Measurements from ENCODE around the gene PURA. TPM values are rescaled to one million over a fixed set of nuclear protein-coding genes. Genes with fewer than 3 reads are reported as not detected.

The PURA gene
- polyA plus RNA-seq, 1 donor from 2014 or later = 2.3 TPM

GRCh38 chr5:140157032-140157781 is 43.3 kb downstream of the PURA start:
- Histone ChIP-seq H2AFZ (ENCODE audit: low read depth, low read length) (no peak overlapping the region), H4K20me1 (ENCODE audit: insufficient read depth) (no peaks in the 10 kb centered on the region), H3K27ac (ENCODE audit: low read length) (no peak overlapping the region), H3K79me2 (replicated peaks; ENCODE audit: insufficient read depth, low read length) (no peaks in the 10 kb centered on the region), H3K27me3 (ENCODE audit: insufficient read depth, low read depth, low read length) (no peaks in the 10 kb centered on the region), H3K36me3 (ENCODE audit: insufficient read depth, low read length) (no peaks in the 10 kb centered on the region), H3K4me2 (ENCODE audit: low read length) (no peak overlapping the region), H3K9me2 (ENCODE audit: insufficient read depth, low read length) (no peaks in the 10 kb centered on the region), H3K4me3 (ENCODE audit: low read length) (no peak overlapping the region), H3K9ac (ENCODE audit: low read length) (no peak overlapping the region), H3K9me3 (ENCODE audit: low read length) (no peaks in the 10 kb centered on the region), H3F3A (ENCODE audit: insufficient read depth, low read length, poor library complexity, severe bottlenecking) (no peaks in the 10 kb centered on the region)
- TF ChIP-seq EZH2 (IDR thresholded peaks at IDR 0.05; ENCODE audit: borderline replicate concordance, insufficient read depth, low read length, poor library complexity, severe bottlenecking) = no peak
- TF ChIP-seq EP300 (conservative IDR thresholded peaks at IDR 0.05; ENCODE audit: poor library complexity, severe bottlenecking) = no peak
- no peak for TF ChIP-seq POLR2AphosphoS5 (IDR thresholded peaks at IDR 0.05)
- peak; percentile 95 for TF ChIP-seq SMC3 (conservative IDR thresholded peaks at IDR 0.05; ENCODE audit: poor library complexity)
- TF ChIP-seq, protein P1, sequence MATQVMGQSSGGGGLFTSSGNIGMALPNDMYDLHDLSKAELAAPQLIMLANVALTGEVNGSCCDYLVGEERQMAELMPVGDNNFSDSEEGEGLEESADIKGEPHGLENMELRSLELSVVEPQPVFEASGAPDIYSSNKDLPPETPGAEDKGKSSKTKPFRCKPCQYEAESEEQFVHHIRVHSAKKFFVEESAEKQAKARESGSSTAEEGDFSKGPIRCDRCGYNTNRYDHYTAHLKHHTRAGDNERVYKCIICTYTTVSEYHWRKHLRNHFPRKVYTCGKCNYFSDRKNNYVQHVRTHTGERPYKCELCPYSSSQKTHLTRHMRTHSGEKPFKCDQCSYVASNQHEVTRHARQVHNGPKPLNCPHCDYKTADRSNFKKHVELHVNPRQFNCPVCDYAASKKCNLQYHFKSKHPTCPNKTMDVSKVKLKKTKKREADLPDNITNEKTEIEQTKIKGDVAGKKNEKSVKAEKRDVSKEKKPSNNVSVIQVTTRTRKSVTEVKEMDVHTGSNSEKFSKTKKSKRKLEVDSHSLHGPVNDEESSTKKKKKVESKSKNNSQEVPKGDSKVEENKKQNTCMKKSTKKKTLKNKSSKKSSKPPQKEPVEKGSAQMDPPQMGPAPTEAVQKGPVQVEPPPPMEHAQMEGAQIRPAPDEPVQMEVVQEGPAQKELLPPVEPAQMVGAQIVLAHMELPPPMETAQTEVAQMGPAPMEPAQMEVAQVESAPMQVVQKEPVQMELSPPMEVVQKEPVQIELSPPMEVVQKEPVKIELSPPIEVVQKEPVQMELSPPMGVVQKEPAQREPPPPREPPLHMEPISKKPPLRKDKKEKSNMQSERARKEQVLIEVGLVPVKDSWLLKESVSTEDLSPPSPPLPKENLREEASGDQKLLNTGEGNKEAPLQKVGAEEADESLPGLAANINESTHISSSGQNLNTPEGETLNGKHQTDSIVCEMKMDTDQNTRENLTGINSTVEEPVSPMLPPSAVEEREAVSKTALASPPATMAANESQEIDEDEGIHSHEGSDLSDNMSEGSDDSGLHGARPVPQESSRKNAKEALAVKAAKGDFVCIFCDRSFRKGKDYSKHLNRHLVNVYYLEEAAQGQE (IDR thresholded peaks at IDR 0.05; ENCODE audit: borderline replicate concordance) = no peak
- TF ChIP-seq RAD21 (conservative IDR thresholded peaks at IDR 0.05) = peak; percentile 98
- peak; percentile 29 for TF ChIP-seq MXI1 (conservative IDR thresholded peaks at IDR 0.05; ENCODE audit: poor library complexity, severe bottlenecking)
- TF ChIP-seq CTCF (IDR thresholded peaks at IDR 0.05; ENCODE audit: poor library complexity, severe bottlenecking) = peak; percentile 95
- TF ChIP-seq TAF1 (IDR thresholded peaks at IDR 0.05; ENCODE audit: low read depth) = no peak

DNA sequence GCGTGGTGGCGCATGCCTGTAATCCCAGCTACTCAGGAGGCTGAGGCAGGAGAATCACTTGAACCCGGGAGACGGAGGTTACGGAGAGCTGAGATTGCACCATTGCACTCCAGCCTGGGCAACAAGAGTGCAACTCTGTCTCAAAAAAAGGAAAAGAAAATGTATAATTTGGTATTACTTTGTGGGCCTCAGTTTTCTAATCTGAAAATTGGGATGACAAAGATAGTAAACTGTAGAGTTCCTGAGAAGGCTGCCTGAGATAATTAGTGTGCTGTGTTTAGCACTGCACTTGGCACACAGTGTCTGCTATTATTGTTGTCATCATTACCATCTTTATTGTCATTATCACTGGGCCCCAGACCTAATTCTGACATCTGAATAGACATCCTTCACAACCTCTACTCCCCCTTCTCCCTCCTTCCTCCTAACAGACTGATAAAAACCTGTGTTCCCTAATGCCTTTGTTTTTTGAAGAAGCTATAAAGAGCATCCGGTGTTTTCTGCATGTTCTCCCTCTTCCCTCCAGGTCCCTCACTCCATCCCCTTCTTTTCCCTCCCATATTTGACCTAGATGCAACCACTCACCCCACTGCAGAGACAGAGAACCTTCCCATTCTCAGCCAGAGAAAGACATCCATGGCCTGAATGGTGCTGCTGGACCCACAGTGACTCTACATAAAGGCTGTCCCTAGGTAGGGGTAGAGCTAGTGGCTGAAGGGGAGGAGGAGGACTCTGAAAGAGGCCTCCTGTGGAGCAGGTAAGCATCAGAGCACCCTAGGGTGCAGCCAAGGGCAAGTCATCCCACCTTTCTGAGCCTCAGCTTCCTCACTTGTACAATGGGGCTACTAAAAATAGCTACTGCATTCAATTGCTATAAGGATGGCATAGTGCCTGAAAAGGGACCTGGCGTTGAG is 45.4 kb downstream of the PURA start:
- Histone ChIP-seq H3K79me2 (replicated peaks; ENCODE audit: insufficient read depth, low read length) (no peaks in the 10 kb centered on the region), H3F3A (ENCODE audit: insufficient read depth, low read length, poor library complexity, severe bottlenecking) (no peaks in the 10 kb centered on the region), H3K4me2 (ENCODE audit: low read length) (no peak overlapping the region), H4K20me1 (ENCODE audit: insufficient read depth) (no peaks in the 10 kb centered on the region), H3K9me3 (ENCODE audit: low read length) (no peaks in the 10 kb centered on the region), H3K9me2 (ENCODE audit: insufficient read depth, low read length) (no peaks in the 10 kb centered on the region), H3K27ac (ENCODE audit: low read length) (no peak overlapping the region), H3K27me3 (ENCODE audit: insufficient read depth, low read depth, low read length) (no peaks in the 10 kb centered on the region), H3K9ac (ENCODE audit: low read length) (no peak overlapping the region), H3K4me3 (ENCODE audit: low read length) (no peak overlapping the region), H2AFZ (ENCODE audit: low read depth, low read length) (no peak overlapping the region), H3K36me3 (ENCODE audit: insufficient read depth, low read length) (no peaks in the 10 kb centered on the region)
- TF ChIP-seq POLR2AphosphoS5 (IDR thresholded peaks at IDR 0.05) = no peak
- TF ChIP-seq, protein P1 (IDR thresholded peaks at IDR 0.05; ENCODE audit: borderline replicate concordance) = no peak
- no peak for TF ChIP-seq CTCF (IDR thresholded peaks at IDR 0.05; ENCODE audit: poor library complexity, severe bottlenecking)
- TF ChIP-seq TAF1 (IDR thresholded peaks at IDR 0.05; ENCODE audit: low read depth) = no peak
- TF ChIP-seq EP300 (conservative IDR thresholded peaks at IDR 0.05; ENCODE audit: poor library complexity, severe bottlenecking) = no peak
- no peak for TF ChIP-seq MXI1 (conservative IDR thresholded peaks at IDR 0.05; ENCODE audit: poor library complexity, severe bottlenecking)
- no peak for TF ChIP-seq SMC3 (conservative IDR thresholded peaks at IDR 0.05; ENCODE audit: poor library complexity)
- no peak for TF ChIP-seq RAD21 (conservative IDR thresholded peaks at IDR 0.05)
- TF ChIP-seq EZH2 (IDR thresholded peaks at IDR 0.05; ENCODE audit: borderline replicate concordance, insufficient read depth, low read length, poor library complexity, severe bottlenecking) = no peak
